Stimulated activated CD4-positive, alpha-beta T cell treated with anti-CD3 and anti-CD28 coated beads, Interleukin-2, amount 100 ng/mL, for 48 hours (primary cell): ENCODE measurements around the gene EIF1.
"Not testable (repeated sequence)": the region's sequence is repeated elsewhere in the genome, so short reads cannot be mapped to it uniquely, and the experiment has no call there.

ENCODE experiments used
- DNase-seq, 2 donors: peaks; one replicate each; pipeline ENCODE4 v3.0.0-alpha.2; 2020

Gene EIF1

GRCh38 chr17:41688641-41689496, at the start of gene EIF1:
TSS of gene EIF1 (plus strand) at chr17:41688885. CDS start at chr17:41689039, 154 bp downstream.
- DNase-seq: peak; percentile 100

GRCh38 chr17:41638941-41639340, 49.7 kb upstream of the EIF1 start:
- no peak for DNase-seq

- DNase-seq: no peak
Measured at GRCh38 chr17:41639492-41640473, 48.9 kb upstream of the EIF1 start.

- not testable (repeated sequence) for DNase-seq
Measured at GRCh38 chr17:41640596-41640995, 48.1 kb upstream of the EIF1 start.

GRCh38 chr17:41642252-41643156, 46.2 kb upstream of the EIF1 start:
- no peak for DNase-seq

GRCh38 chr17:41647038-41647813, 41.5 kb upstream of the EIF1 start:
- no peak for DNase-seq

- peak; percentile 95 to 98 for DNase-seq
Measured at GRCh38 chr17:41647940-41648410, 40.7 kb upstream of the EIF1 start.

- peak; percentile 88 to 92 for DNase-seq
Measured at GRCh38 chr17:41648411-41649195, 40.1 kb upstream of the EIF1 start.

GRCh38 chr17:41649923-41650519, 38.7 kb upstream of the EIF1 start:
- no peak for DNase-seq

GRCh38 chr17:41650794-41651624, 37.7 kb upstream of the EIF1 start:
- DNase-seq: no peak

GRCh38 chr17:41651625-41652460, 36.8 kb upstream of the EIF1 start:
- DNase-seq: no peak

GRCh38 chr17:41652461-41652970, 36.2 kb upstream of the EIF1 start:
- DNase-seq: no peak

- DNase-seq: no peak
Measured at GRCh38 chr17:41653421-41653820, 35.3 kb upstream of the EIF1 start.

GRCh38 chr17:41653892-41654677, 34.6 kb upstream of the EIF1 start:
- no peak for DNase-seq

- no peak for DNase-seq
Measured at GRCh38 chr17:41654678-41655607, 33.7 kb upstream of the EIF1 start.

GRCh38 chr17:41655611-41656111, 33.0 kb upstream of the EIF1 start:
- DNase-seq: no peak
